Natural killer cell (primary cell): Measurements from ENCODE around the gene ENTR1. TPM values are rescaled to one million over a fixed set of nuclear protein-coding genes. Genes with fewer than 3 reads are reported as not detected.

Source experiments
- ATAC-seq, 3 donors: fragments of 150-1000 bp in 2 of 3; fragments of 200-7000 bp in 1 of 3; cut with Tn5 transposase; 1 replicate in 1 of 3; 2 replicates in 2 of 3; pipeline ENCODE4 v1.10.0; 2021; ENCODE audit warnings: mild to moderate bottlenecking in 2 of 3, moderate library complexity in 2 of 3
- DNase-seq, 2 donors: peaks; one replicate each; pipeline versions ENCODE4 v3.0.0 to v3.0.0-alpha.2; 2013 to 2021; ENCODE audit warnings: mixed read lengths in 1 of 2
- H3K27ac ChIP-seq: one replicate; pipeline ENCODE4 v1.5.1; 2013; ENCODE audit warnings: mild to moderate bottlenecking, low read length
- H3K27me3 ChIP-seq: one replicate; pipeline ENCODE4 v1.6.1; 2013; ENCODE audit warnings: low read length; ENCODE audit not compliant: control insufficient read depth, insufficient read depth
- H3K36me3 ChIP-seq: one replicate; pipeline ENCODE4 v1.6.1; 2013; ENCODE audit warnings: low read length; ENCODE audit not compliant: control insufficient read depth, insufficient read depth
- H3K4me1 ChIP-seq: one replicate; pipeline ENCODE4 v1.6.1; 2013; ENCODE audit warnings: low read length; ENCODE audit not compliant: control insufficient read depth, insufficient read depth
- H3K4me3 ChIP-seq: one replicate; pipeline ENCODE4 v1.5.1; 2013; ENCODE audit warnings: low read length
- H3K9me3 ChIP-seq: one replicate; pipeline ENCODE4 v1.6.1; 2013; ENCODE audit warnings: low read length; ENCODE audit not compliant: control insufficient read depth, insufficient read depth
- H3K27ac Mint-ChIP-seq, 2 donors: one replicate each; pipeline ENCODE4 v1.8.0; 2022; ENCODE audit warnings: mild to moderate bottlenecking in 2 of 2, mixed read lengths in 2 of 2, moderate library complexity in 1 of 2
- H3K27me3 Mint-ChIP-seq, 2 donors: one replicate each; pipeline ENCODE4 v1.8.0; 2022; ENCODE audit warnings: low read depth in 2 of 2, mixed read lengths in 2 of 2
- H3K36me3 Mint-ChIP-seq: one replicate; pipeline ENCODE4 v1.8.0; 2022; ENCODE audit warnings: mixed read lengths
- H3K4me1 Mint-ChIP-seq, 2 donors: one replicate each; pipeline ENCODE4 v1.8.0; 2022; ENCODE audit warnings: mixed read lengths in 2 of 2
- H3K4me3 Mint-ChIP-seq: one replicate; pipeline ENCODE4 v1.8.0; 2022; ENCODE audit warnings: mild to moderate bottlenecking, moderate library complexity, mixed read lengths
- H3K9me3 Mint-ChIP-seq, 2 donors: one replicate each; pipeline ENCODE4 v1.8.0; 2022; ENCODE audit warnings: mixed read lengths in 2 of 2
- WGBS: methylation state at CpG from one replicate; pipeline ENCODE4 v1.1.7; 2013; ENCODE audit warnings: missing lambda C conversion rate; ENCODE audit not compliant: insufficient coverage; 5-methylcytosine and 5-hydroxymethylcytosine counted together
- intact Hi-C: fragments of 100-400 bp; cut with micrococcal nuclease; formaldehyde crosslinking; loops from one replicate; pipeline ENCODE4 v1.14.2; 2022
- total RNA-seq, 4 donors: library from RNA; stranded (reverse); fragments of 120-200 nt in 1 of 4; gene quantifications; one replicate each; pipeline versions ENCODE4 v1.2.3 to v1.2.4, GENCODE V29; 2013 to 2022
- TF ChIP-seq, protein P1 (sequence below): fragments of 200-600 bp; IDR thresholded peaks from one replicate; pipeline ENCODE4 v1.8.0; 2022; ENCODE audit warnings: antibody characterized with exemption

ENTR1 gene
- total RNA-seq, 3 donors from 2014 or later (not counting 1 experiment from before 2014, with no cell fraction given): 38.7 to 62.3 (median 41.6) TPM

DNA sequence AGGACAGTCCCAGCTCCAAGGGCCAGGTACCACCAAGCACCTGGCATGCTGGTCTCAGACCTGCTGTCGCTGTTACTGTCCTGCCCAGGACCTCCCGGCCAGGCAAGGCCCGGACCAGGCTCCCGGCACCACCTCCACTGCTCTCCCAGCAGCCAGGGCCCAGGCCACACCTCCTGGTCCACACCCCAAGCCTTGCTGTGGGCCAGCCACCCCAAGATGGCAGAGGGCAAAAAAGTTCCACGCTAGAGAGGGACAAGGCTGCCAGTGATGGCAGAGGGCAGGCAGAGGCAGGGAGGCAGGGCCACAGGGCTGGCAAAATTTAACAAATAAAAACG is 48.0 kb downstream of the ENTR1 start:
- H3K27ac Mint-ChIP-seq: peak overlapping the region; percentile 48 to 66
- H3K36me3 Mint-ChIP-seq: no peaks in the 10 kb centered on the region
- H3K4me1 Mint-ChIP-seq: peaks cover 0 to 5% of the 10 kb centered on the region in 2 donors
- Histone ChIP-seq H3K4me1 (peaks cover 29% of the 10 kb centered on the region), H3K36me3 (peaks cover 2% of the 10 kb centered on the region), H3K4me3 (no peak overlapping the region), H3K9me3 (no peaks in the 10 kb centered on the region), H3K27me3 (no peaks in the 10 kb centered on the region), H3K27ac (peak overlapping the region; percentile 55)
- TF ChIP-seq, protein P1, sequence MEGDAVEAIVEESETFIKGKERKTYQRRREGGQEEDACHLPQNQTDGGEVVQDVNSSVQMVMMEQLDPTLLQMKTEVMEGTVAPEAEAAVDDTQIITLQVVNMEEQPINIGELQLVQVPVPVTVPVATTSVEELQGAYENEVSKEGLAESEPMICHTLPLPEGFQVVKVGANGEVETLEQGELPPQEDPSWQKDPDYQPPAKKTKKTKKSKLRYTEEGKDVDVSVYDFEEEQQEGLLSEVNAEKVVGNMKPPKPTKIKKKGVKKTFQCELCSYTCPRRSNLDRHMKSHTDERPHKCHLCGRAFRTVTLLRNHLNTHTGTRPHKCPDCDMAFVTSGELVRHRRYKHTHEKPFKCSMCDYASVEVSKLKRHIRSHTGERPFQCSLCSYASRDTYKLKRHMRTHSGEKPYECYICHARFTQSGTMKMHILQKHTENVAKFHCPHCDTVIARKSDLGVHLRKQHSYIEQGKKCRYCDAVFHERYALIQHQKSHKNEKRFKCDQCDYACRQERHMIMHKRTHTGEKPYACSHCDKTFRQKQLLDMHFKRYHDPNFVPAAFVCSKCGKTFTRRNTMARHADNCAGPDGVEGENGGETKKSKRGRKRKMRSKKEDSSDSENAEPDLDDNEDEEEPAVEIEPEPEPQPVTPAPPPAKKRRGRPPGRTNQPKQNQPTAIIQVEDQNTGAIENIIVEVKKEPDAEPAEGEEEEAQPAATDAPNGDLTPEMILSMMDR: no peak
- H3K4me3 Mint-ChIP-seq: peak overlapping the region; percentile 84
- no peak for ATAC-seq
- no peaks in the 10 kb centered on the region for H3K27me3 Mint-ChIP-seq
- intact Hi-C loops: loop anchor here (10.0 kb wide), 1 partner anchor 48 kb away; no protein-coding TSS in a partner anchor
- DNase-seq: no peak
- no peaks in the 10 kb centered on the region for H3K9me3 Mint-ChIP-seq
- 96% methylated on average over 6 of the region's 6 CpGs for WGBS

DNA sequence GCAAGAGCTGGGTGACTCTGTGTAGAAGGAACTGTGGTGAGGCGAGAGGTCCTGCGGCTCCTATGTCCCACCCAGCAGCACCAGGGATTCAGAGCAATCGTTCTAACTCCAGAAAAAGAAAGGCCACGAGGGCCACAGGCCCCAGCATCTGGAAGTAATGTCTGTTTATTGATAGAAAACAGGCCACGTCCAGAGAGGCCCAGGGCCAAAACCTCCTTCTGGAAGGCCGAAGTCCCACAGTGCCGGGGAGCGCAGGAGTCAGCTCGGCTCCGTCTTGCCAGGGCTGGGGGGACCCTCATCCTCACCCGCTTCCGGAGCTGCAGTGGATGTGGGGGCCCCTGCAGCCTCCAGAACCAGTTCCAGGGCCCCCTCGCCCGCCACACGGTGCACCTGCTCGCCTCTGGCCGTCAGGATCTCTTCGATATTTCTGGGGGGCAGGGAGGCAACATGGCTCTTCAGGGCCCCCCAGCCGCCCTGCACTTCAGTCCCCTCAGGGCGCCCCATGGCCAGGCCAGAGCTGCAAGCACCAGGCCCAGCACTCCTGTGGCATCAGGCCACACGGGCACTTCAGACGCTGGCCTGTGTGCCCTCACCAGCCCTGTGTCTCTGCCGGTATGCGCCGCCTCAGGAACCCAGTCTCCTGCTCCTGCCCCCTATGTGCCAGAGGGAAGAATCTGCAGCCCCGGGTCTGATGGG is 48.5 kb downstream of the ENTR1 start:
- Mint-ChIP-seq H3K4me3 (no peak overlapping the region), H3K27ac (peak overlapping the region in 1 of 2 donors; percentile 66), H3K27me3 (no peaks in the 10 kb centered on the region), H3K9me3 (no peaks in the 10 kb centered on the region), H3K4me1 (peaks cover 0 to 5% of the 10 kb centered on the region in 2 donors), H3K36me3 (no peaks in the 10 kb centered on the region)
- intact Hi-C loops: loop anchor here (10.0 kb wide), 1 partner anchor 47 kb away; no protein-coding TSS in a partner anchor
- ATAC-seq (no peak), DNase-seq (no peak)
- TF ChIP-seq, protein P1: no peak
- Histone ChIP-seq H3K27ac (no peak overlapping the region), H3K4me1 (peaks cover 29% of the 10 kb centered on the region), H3K4me3 (no peak overlapping the region), H3K9me3 (no peaks in the 10 kb centered on the region), H3K27me3 (no peaks in the 10 kb centered on the region), H3K36me3 (peaks cover 2% of the 10 kb centered on the region)
- 91% methylated on average over 26 of the region's 26 CpGs for WGBS

DNA sequence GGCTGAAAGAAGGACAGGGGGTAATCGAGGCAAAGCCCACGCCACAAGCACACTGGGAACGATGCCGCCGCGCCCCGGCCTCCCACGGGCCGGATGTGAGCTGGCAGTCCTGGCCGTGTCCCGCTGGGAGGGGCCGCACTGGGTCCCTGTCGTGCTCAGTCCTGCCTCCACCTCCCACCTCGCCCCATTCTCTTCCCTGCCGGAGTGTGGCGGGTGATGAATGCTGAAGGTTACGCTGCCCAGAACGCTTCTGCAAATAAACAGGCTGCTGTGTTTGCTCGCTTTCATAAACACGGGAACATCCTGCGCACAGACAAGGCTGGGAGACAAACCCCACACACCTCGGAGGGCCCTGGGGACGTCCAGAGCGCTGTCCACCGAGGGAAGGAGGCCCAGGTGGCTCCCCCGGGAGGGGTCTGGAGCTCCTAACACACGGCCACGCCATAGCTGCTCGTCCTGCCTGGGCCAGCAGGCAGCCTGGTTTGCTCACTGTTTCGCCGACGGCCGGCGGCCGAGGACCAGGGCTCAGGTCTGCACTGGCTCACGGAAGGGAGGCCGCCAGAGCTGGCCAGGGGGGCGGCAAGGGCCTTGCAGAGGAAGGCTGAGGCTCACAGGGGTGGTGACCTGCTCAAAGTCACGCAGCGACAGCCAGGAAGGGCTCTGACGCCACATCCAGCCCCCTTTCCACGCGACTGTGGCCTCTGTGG is 49.2 kb downstream of the ENTR1 start:
- H3K9me3 ChIP-seq: no peaks in the 10 kb centered on the region
- no peak overlapping the region for H3K4me3 ChIP-seq
- Mint-ChIP-seq H3K36me3 (no peaks in the 10 kb centered on the region), H3K27ac (peak overlapping the region in 1 of 2 donors; percentile 51), H3K27me3 (no peaks in the 10 kb centered on the region), H3K4me1 (peaks cover 0 to 5% of the 10 kb centered on the region in 2 donors), H3K4me3 (peak overlapping the region; percentile 60), H3K9me3 (no peaks in the 10 kb centered on the region)
- no peak for DNase-seq
- no peak overlapping the region for H3K27ac ChIP-seq
- 94% methylated on average over 43 of the region's 43 CpGs for WGBS
- H3K36me3 ChIP-seq: peaks cover 2% of the 10 kb centered on the region
- intact Hi-C loops: loop anchor here (10.0 kb wide), 1 partner anchor 46 kb away; no protein-coding TSS in a partner anchor
- ATAC-seq: no peak
- no peaks in the 10 kb centered on the region for H3K27me3 ChIP-seq
- peaks cover 29% of the 10 kb centered on the region for H3K4me1 ChIP-seq
- TF ChIP-seq, protein P1: no peak
